Esophagus squamous epithelium (tissue), 5 donors: ENCODE data around the gene PDE2A. TPM values are rescaled to one million over a fixed set of nuclear protein-coding genes. Genes with fewer than 3 reads are reported as not detected.

ENCODE experiments used
- DNase-seq: peaks from one replicate; lab custom pipeline; 2025; lab: John Stamatoyannopoulos, UW
- H3K27ac ChIP-seq, 4 donors: fragments of 200-600 bp; sonication (generic); one replicate each; pipeline ENCODE4 v1.5.1; 2016 to 2019; ENCODE audit warnings: mild to moderate bottlenecking in 1 of 4
- H3K27me3 ChIP-seq, 4 donors: fragments of 200-600 bp; sonication (generic); 1 replicate in 3 of 4; 2 replicates in 1 of 4; pipeline versions ENCODE4 v1.5.1 to v1.6.0; 2017 to 2021; ENCODE audit warnings: antibody characterized with exemption in 1 of 4
- H3K36me3 ChIP-seq, 3 donors: fragments of 200-600 bp; sonication (generic); one replicate each; pipeline ENCODE4 v1.5.1; 2016 to 2019
- H3K4me1 ChIP-seq, 3 donors: fragments of 200-600 bp; sonication (generic); one replicate each; pipeline ENCODE4 v1.5.1; 2017 to 2019
- H3K4me3 ChIP-seq, 4 donors: fragments of 200-600 bp; sonication (generic); 1 replicate in 3 of 4; 2 replicates in 1 of 4; pipeline ENCODE4 v1.5.1; 2016 to 2019; ENCODE audit warnings: mild to moderate bottlenecking in 2 of 4, moderate library complexity in 1 of 4
- H3K9me3 ChIP-seq, 3 donors: fragments of 200-600 bp; sonication (generic); one replicate each; pipeline ENCODE4 v1.5.1; 2016 to 2019
- POLR2A ChIP-seq, 4 donors: fragments of 450-650 bp; IDR thresholded peaks; one replicate each; pipeline ENCODE4 v1.6.1; 2017; ENCODE audit warnings: antibody characterized with exemption in 4 of 4, mild to moderate bottlenecking in 4 of 4, moderate library complexity in 3 of 4
- WGBS, 2 donors: methylation state at CpG; one replicate each; pipeline ENCODE4 v1.1.5; 2018; 5-methylcytosine and 5-hydroxymethylcytosine counted together
- intact Hi-C: fragments of 100-400 bp; cut with DNase I; formaldehyde crosslinking; loops from one replicate; pipeline ENCODE4 v1.15.0; 2022
- total RNA-seq, 4 donors: library from RNA; depleted of rRNA; stranded (reverse); fragments of >200 nt; gene quantifications; one replicate each; pipeline ENCODE4 v1.1.0, GENCODE V29; 2016
- TF ChIP-seq, protein P1 (sequence below), 6 experiments: fragments of 450-650 bp in 4 of 6; fragments of 200-600 bp in 2 of 6; sonication (generic) in 2 of 6; IDR thresholded peaks; one replicate each; pipeline ENCODE4 v1.5.1; 2016 to 2019; ENCODE audit warnings: antibody characterized with exemption in 6 of 6, mild to moderate bottlenecking in 4 of 6, moderate library complexity in 4 of 6
- donor health status: DM: yes; HTN: yes; CAD: no.

Gene PDE2A
- total RNA-seq, 4 donors from 2014 or later = 5.6 to 38.3 (median 12.9) TPM

DNA sequence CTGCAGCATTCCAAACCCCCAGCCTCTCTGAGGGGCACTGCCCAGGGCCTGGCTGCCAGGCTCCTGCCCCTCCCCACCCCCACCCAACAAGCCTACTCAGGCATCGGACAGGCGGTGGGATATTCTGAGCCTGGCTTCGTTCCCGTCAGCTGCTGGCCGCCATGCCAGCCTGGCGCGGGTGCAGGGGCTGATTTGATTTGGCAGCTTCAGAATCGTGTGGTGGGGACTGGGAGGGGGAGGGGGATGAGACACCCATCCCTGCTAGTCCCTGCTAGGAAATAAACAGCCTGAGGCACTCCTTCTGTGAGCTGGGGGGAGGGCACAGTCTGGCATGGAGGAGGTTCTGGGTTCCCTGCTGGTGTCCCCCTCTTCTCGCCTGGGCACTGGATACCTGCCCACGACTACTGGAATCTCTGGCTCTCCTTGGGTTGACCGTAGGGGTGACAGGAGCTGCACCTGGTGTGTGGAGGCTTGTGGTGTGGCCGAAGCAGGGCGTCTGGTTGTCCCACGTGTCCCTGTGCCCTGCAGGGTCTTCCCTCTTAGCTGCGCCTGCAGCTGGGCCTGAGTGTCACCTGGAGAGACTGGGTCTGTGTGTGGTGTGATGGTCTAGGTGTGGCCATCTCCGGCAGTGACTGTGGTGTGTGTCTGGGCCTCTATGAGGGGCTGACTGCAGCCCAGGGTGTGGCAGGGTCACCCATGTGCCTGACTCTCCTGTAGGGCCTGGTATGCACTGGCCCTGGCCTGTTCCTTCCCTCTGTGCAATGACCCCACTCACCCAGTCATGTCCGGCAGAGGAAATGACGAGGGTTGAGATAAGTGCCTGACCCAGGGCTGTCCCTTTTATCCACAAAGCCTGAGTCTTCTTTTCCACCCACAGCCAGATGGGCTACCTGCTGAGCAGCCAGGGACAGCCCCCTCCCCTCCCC, 42.2 kb downstream of the PDE2A start:
- intact Hi-C loops = no loop called here
- DNase-seq = no peak

DNA sequence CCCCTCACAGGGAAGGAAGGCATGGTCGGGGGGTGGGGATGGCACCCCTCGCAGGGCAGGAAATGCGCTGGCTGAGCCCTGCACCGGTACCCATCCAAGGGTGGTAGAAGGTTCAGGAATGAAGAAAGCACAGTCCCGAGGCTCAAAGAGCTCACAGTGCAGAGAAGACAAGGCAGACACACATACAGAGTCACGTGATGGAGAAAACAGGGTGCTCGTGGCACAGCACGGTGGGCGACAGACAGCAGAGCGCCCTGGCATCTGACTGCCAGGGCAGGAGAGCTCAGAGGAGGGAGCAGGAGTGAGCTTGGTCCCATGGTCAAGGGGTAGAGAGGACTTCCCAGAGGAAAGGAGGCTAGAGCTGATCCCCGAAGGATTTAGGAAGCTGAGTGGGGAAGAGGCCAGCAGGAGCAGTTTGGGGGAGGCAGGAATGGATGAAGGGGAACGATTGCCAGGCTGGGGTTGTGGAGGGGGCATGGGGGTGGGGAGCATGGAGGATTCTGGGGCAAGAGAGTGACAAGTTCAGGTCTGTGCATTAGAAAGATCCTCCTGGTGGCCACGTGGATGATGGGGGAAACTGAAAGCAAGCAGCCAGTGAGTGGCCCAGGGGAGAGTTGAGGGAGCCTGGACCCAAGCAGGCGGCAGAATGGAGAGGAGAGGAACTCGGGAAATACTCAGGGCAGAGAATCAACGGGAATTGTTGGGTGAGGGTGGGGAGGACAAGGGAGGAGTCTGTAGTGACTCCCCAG, 43.9 kb downstream of the PDE2A start:
- Histone ChIP-seq H3K4me1 (peaks cover 8 to 100% (median 74%) of the 10 kb centered on the region in 3 donors), H3K27ac (peak overlapping the region in 3 of 4 donors; percentile 76 to 85 (median 81))

More for the DNA sequence above, 42.2 kb downstream of the PDE2A start:
- Histone ChIP-seq H3K36me3 (no peaks in the 10 kb centered on the region), H3K27ac (peak overlapping the region; percentile 36 to 85 (median 78)), H3K4me1 (peaks cover 8 to 99% (median 56%) of the 10 kb centered on the region in 3 donors), H3K27me3 (peaks cover 0 to 16% (median 0%) of the 10 kb centered on the region in 4 donors), H3K9me3 (no peaks in the 10 kb centered on the region), H3K4me3 (no peak overlapping the region)
- TF ChIP-seq, protein P1, sequence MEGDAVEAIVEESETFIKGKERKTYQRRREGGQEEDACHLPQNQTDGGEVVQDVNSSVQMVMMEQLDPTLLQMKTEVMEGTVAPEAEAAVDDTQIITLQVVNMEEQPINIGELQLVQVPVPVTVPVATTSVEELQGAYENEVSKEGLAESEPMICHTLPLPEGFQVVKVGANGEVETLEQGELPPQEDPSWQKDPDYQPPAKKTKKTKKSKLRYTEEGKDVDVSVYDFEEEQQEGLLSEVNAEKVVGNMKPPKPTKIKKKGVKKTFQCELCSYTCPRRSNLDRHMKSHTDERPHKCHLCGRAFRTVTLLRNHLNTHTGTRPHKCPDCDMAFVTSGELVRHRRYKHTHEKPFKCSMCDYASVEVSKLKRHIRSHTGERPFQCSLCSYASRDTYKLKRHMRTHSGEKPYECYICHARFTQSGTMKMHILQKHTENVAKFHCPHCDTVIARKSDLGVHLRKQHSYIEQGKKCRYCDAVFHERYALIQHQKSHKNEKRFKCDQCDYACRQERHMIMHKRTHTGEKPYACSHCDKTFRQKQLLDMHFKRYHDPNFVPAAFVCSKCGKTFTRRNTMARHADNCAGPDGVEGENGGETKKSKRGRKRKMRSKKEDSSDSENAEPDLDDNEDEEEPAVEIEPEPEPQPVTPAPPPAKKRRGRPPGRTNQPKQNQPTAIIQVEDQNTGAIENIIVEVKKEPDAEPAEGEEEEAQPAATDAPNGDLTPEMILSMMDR (IDR thresholded peaks at IDR 0.05) = no peak
- TF ChIP-seq POLR2A (IDR thresholded peaks at IDR 0.05) = no peak
- WGBS, 2 donors = 70 to 75% methylated on average over 2 to 4 of the region's 18 CpGs

DNA sequence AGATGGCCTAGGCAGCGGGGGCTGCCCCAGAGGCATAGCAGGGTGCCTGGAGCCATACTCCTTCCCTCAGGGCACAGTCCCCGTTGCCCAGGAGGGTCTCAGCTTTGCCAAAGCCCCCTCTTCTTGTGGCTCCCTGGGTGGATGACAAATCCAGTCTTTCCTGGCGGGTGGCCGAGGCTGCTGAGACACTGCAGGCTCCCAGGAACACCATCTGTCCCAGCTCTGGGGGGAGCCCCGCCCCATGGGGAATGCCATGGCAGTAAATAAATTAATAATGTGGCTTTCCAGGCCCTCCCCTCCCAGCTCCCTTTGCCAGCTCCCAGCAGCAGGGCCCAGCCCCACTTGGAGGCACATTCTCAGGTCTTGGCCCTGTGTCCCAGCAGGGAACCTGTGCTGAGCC, 45.0 kb downstream of the PDE2A start:
- Histone ChIP-seq H3K9me3 (no peaks in the 10 kb centered on the region), H3K36me3 (no peaks in the 10 kb centered on the region), H3K27me3 (no peaks in the 10 kb centered on the region), H3K27ac (peak overlapping the region; percentile 3 to 85 (median 78)), H3K4me1 (peaks cover 8 to 100% (median 80%) of the 10 kb centered on the region in 3 donors), H3K4me3 (no peak overlapping the region)
- no peak for DNase-seq
- intact Hi-C loops = no loop called here
- WGBS, 2 donors = 40 to 54% methylated on average over 2 to 5 of the region's 5 CpGs
- TF ChIP-seq POLR2A (IDR thresholded peaks at IDR 0.05) = no peak
- TF ChIP-seq, protein P1 (IDR thresholded peaks at IDR 0.05) = no peak

More for the DNA sequence above, 43.9 kb downstream of the PDE2A start:
- no peak overlapping the region for H3K4me3 ChIP-seq
- no peaks in the 10 kb centered on the region for H3K9me3 ChIP-seq
- H3K27me3 ChIP-seq = no peaks in the 10 kb centered on the region
- no peaks in the 10 kb centered on the region for H3K36me3 ChIP-seq
- DNase-seq = no peak
- WGBS, 2 donors = 45 to 55% methylated on average over 12 of the region's 16 CpGs
- TF ChIP-seq, protein P1 (IDR thresholded peaks at IDR 0.05) = no peak
- TF ChIP-seq POLR2A (IDR thresholded peaks at IDR 0.05) = no peak
- intact Hi-C loops = no loop called here

DNA sequence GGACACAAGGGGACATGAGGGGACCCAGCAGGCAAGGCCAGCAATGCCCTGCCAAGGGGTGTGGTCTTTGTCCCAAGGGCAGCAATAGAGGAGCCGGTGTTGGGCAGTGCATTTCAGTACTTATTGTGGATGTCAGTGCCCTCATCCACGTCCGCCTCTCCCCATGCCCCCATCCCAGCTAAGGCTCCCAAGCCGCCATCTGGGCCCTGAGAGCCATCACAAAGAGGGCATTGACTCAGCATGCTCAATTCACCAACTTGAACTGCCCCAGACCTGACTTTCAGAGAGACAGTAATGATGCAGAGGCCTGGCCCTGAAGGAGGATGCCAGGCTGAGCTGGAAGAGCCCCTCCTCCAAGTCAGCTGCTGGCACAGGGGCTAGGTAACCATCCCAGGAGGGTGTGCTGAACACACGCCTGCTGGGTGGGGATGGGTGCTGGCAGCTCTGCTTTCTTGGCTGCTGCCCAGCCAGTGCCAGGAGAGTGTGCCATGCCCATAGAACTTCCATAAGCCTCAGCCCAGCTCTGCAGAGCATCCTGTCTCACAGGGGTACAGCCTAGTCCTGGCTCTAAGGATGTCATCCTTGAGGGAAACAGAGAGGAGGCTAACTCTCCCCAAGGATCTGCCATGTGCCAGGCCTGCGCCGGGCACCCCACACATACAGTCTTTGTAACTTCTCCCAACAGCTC, 46.5 kb downstream of the PDE2A start:
- H3K27ac ChIP-seq = peak overlapping the region; percentile 9 to 87 (median 83)
- no peak for DNase-seq

More for the DNA sequence above, 46.5 kb downstream of the PDE2A start:
- intact Hi-C loops = no loop called here
- Histone ChIP-seq H3K27me3 (peaks cover 0 to 5% (median 0%) of the 10 kb centered on the region in 4 donors), H3K4me1 (peaks cover 8 to 86% (median 70%) of the 10 kb centered on the region in 3 donors), H3K9me3 (no peaks in the 10 kb centered on the region), H3K36me3 (no peaks in the 10 kb centered on the region), H3K4me3 (no peak overlapping the region)
- WGBS, 2 donors = 85 to 90% methylated on average over 3 of the region's 7 CpGs
- TF ChIP-seq POLR2A (IDR thresholded peaks at IDR 0.05) = no peak
- TF ChIP-seq, protein P1 (IDR thresholded peaks at IDR 0.05) = no peak
